Right renal cortex interstitium (tissue), 3 donors: ENCODE measurements around the gene KY. TPM values are rescaled to one million over a fixed set of nuclear protein-coding genes. Genes with fewer than 3 reads are reported as not detected.

ENCODE experiments used
- DNase-seq, 3 donors: peaks; one replicate each; pipeline ENCODE4 v3.0.0-alpha.2; 2013; ENCODE audit warnings: low read depth in 3 of 3, low spot score in 2 of 3
- polyA plus RNA-seq, 3 donors: library from polyadenylated mRNA; unstranded; fragments of 120-200 nt; gene quantifications; one replicate each; pipeline ENCODE4 v1.2.1, GENCODE V29; 2013; ENCODE audit not compliant: insufficient read length in 3 of 3

The KY gene
- polyA plus RNA-seq, 3 donors, result 1.2 to 1.5 (median 1.4) TPM

DNA sequence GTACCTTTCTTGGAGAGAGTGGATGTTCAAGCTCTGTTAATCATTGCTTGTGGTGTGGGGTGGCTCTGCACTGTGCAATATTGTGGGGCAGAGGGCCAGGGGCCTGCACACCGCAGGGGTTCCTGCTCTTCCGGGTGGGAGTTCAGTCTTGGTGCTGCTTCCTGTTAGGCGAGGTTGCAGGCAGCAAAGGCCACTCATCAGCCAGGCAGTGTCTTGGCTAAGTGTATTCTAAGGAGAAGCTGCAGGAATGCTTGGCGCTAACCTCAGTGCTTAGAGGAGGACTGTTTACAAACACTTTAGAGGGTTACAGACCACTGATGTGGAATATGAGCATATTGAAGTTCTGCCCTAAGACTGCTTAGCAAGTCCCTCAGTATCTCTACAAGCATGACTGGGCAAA lies 83.2 kb downstream of the KY start:
- no peak for DNase-seq

- no peak for DNase-seq
Observed at GRCh38 chr3:134564991-134565390, 85.8 kb downstream of the KY start.

- DNase-seq, result no peak
Observed at GRCh38 chr3:134563601-134564000, 87.2 kb downstream of the KY start.

- DNase-seq, result no peak
Observed at GRCh38 chr3:134562055-134562454, 88.8 kb downstream of the KY start.

DNA sequence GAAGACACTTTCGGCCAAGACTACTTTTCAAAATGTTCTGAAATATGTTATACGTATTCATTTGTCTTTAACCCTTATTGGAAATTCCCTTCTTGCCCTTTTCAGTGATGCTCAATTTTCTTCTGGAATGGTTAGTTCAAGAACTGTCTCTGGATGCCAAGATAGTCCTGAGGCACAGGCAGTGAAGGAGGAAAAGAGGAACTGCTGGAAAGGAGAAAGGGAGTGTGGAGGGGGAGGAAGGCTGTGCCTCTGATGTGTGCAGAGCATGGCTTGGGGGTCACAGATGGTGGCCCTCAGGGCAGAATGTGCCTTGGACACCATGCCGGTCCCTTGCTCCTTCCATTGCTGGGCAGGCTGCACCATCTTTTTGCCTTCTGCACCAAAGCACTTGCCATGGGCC lies 91.2 kb downstream of the KY start:
- no peak for DNase-seq

Other genes with a start within 250 kb of the KY start
- gene ANAPC13, start 165.0 kb downstream of the KY start, polyA plus RNA-seq, result 100 to 1,000 TPM; 152 to 161 (median 160) TPM
- gene CEP63, start 165.0 kb downstream of the KY start, polyA plus RNA-seq, result 10 to 100 TPM; 34.2 to 43.4 (median 36.7) TPM
- gene EPHB1, start 144.2 kb upstream of the KY start, polyA plus RNA-seq, result 1 to 10 TPM; 5.0 to 6.8 (median 6.2) TPM